VCaP (cell line): ENCODE measurements around the gene GPATCH3.
"Not testable (repeated sequence)": the region's sequence is repeated elsewhere in the genome, so short reads cannot be mapped to it uniquely, and the experiment has no call there.

ENCODE experiments used
- H3K27ac ChIP-seq: fragments of 450-650 bp; 2 replicates; pipeline ENCODE4 v1.5.1; 2017
- CTCF ChIP-seq: fragments of 450-650 bp; conservative IDR thresholded peaks from 2 replicates; pipeline ENCODE4 v1.5.1; 2017; ENCODE audit warnings: mild to moderate bottlenecking, moderate library complexity

GPATCH3 gene

DNA sequence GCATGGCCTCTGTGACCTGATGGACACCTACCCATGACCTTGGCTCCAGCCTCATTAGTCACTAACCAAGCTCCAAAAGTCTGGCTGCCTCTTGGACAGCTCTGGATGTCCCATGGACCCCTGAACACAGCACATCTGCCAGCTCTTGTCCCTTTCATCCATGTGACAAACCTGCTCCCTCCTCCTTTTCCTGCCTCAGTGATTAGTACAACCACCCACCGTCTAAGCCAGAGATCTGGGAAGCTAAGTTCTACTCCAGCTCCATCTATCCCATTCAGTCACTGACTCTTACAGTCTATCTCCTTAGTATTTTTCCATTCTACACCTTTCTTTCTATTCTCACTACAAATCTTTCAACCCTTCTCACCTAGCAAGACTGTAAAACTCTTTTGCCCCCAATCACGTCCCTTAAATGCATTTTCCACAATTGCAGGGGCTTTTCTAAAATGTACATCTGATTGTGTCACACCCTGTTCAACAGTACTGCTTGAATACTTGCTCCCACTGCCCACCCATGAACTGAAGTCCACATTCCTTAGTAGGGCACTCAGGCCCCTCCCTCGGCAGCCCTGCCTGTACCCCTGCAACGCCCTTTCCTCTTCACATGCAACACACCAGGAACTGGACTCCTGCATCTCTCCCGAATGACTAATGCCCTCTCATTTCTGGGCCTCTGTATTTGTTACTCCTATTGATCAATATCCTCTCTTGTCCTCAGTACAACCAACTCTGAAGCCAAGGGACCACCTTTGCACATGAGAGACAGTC lies 17.4 kb downstream of the GPATCH3 start:
- no peak for TF ChIP-seq CTCF
- no peak overlapping the region for H3K27ac ChIP-seq

DNA sequence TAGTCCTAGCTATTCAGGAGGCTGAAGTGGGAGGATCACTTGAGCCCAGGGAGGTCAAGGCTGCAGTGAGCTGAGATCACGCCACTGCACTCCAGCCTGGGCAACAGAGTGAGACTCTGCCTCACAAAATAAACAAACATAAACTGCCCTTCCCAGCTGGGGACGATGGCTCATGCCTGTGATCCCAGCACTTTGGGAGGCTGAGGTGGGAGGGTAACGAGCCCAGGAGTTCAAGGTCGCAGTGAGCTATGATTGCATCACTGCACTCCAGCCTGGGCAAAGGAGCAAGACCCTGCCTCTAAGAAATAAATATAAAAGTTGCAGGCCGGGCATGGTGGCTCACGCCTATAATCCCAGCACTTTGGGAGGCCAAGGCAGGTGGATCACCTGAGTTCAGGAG lies 18.7 kb downstream of the GPATCH3 start:
- not testable (repeated sequence) for H3K27ac ChIP-seq

- H3K27ac ChIP-seq = no peak overlapping the region
- TF ChIP-seq CTCF = no peak
Measured at GRCh38 chr1:26879793-26880192, 20.5 kb downstream of the GPATCH3 start.

DNA sequence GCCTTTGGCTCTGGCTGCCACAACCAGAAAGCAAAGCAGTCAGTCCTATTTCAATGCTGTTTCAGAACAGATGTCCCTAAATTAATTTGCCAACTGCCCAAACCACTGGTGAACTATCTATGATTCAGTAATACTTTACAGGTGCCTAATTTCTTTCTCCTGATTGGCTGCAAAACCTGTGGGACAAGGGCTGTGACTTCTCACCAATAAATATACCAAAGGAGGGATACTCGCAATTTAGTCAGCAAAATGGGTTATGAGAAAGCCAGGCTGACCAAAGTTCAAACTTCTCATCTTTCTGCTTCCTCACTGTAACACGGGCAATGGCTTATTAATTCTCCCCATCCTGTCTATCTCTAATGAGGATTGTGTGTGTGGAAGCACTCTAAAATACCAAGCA lies 22.9 kb downstream of the GPATCH3 start:
- no peak for TF ChIP-seq CTCF

DNA sequence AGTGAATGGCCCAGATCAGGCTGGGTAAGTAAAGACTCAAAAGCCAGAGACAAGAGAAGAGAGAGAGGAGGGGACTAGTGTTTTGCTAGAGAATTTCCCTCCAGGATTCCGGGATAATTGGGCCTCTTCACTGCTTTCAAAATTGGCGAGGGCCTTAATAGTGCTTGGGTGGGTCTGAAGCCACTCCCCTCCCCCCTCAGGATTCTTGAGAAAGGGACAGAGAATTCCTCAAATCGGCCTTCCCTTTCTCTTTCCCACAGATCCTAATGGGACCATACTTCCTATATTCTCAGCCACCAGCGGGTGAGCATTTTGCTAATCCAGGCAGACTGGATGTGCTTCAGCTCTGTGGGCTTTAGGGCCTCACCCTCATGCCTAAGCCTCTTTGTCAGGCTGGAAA lies 25.4 kb downstream of the GPATCH3 start:
- no peak overlapping the region for H3K27ac ChIP-seq
- no peak for TF ChIP-seq CTCF

More for the DNA sequence above, 22.9 kb downstream of the GPATCH3 start:
- no peak overlapping the region for H3K27ac ChIP-seq

DNA sequence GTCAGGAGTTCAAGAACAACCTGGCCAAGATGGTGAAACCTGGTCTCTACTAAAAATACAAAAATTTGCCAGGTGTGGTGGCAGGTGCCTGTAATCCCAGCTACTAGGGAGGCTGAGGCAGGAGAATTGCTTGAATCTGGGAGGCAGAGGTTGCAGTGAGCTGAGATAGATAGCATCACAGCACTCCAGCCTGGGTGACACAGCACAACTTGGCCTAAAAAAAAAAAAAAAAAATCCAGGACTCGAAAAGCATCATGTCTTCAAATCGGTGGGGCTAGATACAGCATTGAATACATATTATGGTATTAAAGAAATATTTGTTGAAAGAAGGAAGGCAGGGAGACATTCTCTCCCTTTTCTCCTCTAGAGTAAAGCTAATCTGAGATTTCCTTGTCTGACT lies 27.2 kb downstream of the GPATCH3 start:
- not testable (repeated sequence) for H3K27ac ChIP-seq

- peak overlapping the region; percentile 97 for H3K27ac ChIP-seq
- TF ChIP-seq CTCF = no peak; the same call in 1 of the 2 replicates
Measured at GRCh38 chr1:26864610-26865480, 35.4 kb downstream of the GPATCH3 start.

DNA sequence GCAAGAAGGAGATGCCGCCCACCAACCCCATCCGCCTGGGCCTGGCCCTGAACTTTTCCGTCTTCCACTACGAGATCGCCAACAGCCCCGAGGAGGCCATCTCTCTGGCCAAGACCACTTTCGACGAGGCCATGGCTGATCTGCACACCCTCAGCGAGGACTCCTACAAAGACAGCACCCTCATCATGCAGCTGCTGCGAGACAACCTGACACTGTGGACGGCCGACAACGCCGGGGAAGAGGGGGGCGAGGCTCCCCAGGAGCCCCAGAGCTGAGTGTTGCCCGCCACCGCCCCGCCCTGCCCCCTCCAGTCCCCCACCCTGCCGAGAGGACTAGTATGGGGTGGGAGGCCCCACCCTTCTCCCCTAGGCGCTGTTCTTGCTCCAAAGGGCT lies 36.6 kb downstream of the GPATCH3 start:
- no peak for TF ChIP-seq CTCF
- peak overlapping the region; percentile 97 for H3K27ac ChIP-seq
